ENCODE measurements around the gene SLIT3.

SLIT3 gene

GRCh38 chr5:168953351-168953750 lies 347.6 kb downstream of the SLIT3 start:
- FAIRE-seq (no peak), DNase-seq (ENCODE audit: extremely low spot score, insufficient read length, low read depth) (no peak)

GRCh38 chr5:168952196-168952595 lies 348.7 kb downstream of the SLIT3 start:
- FAIRE-seq (no peak), DNase-seq (ENCODE audit: extremely low spot score, insufficient read length, low read depth) (no peak)

- no peak for DNase-seq (ENCODE audit: extremely low spot score, insufficient read length, low read depth)
Observed at GRCh38 chr5:168951769-168952168, 349.2 kb downstream of the SLIT3 start.

GRCh38 chr5:168951356-168951755 lies 349.6 kb downstream of the SLIT3 start:
- FAIRE-seq (no peak), DNase-seq (ENCODE audit: extremely low spot score, insufficient read length, low read depth) (no peak)

More at GRCh38 chr5:168951769-168952168, 349.2 kb downstream of the SLIT3 start:
- no peak for FAIRE-seq

GRCh38 chr5:168950241-168950951 lies 350.5 kb downstream of the SLIT3 start:
- DNase-seq (ENCODE audit: extremely low spot score, insufficient read length, low read depth), result no peak
- FAIRE-seq, result no peak

GRCh38 chr5:168948746-168949145 lies 352.2 kb downstream of the SLIT3 start:
- no peak for FAIRE-seq
- no peak for DNase-seq (ENCODE audit: extremely low spot score, insufficient read length, low read depth)

- peak; percentile 55 for FAIRE-seq
- peak; percentile 20 for DNase-seq (ENCODE audit: extremely low spot score, insufficient read length, low read depth)
Observed at GRCh38 chr5:168947212-168947868, 353.6 kb downstream of the SLIT3 start.

- DNase-seq (ENCODE audit: extremely low spot score, insufficient read length, low read depth) (no peak), FAIRE-seq (no peak)
Observed at GRCh38 chr5:168946363-168946762, 354.6 kb downstream of the SLIT3 start.

- FAIRE-seq (no peak), DNase-seq (ENCODE audit: extremely low spot score, insufficient read length, low read depth) (no peak)
Observed at GRCh38 chr5:168944004-168944403, 356.9 kb downstream of the SLIT3 start.

- FAIRE-seq, result no peak
- no peak for DNase-seq (ENCODE audit: extremely low spot score, insufficient read length, low read depth)
Observed at GRCh38 chr5:168943091-168943884, 357.7 kb downstream of the SLIT3 start.

GRCh38 chr5:168941901-168942300 lies 359.0 kb downstream of the SLIT3 start:
- no peak for DNase-seq (ENCODE audit: extremely low spot score, insufficient read length, low read depth)
- no peak for FAIRE-seq

- FAIRE-seq, result no peak
Observed at GRCh38 chr5:168940712-168941111, 360.2 kb downstream of the SLIT3 start.

GRCh38 chr5:168939887-168940544 lies 360.9 kb downstream of the SLIT3 start:
- DNase-seq (ENCODE audit: extremely low spot score, insufficient read length, low read depth), result no peak
- no peak for FAIRE-seq

More at GRCh38 chr5:168940712-168941111, 360.2 kb downstream of the SLIT3 start:
- DNase-seq (ENCODE audit: extremely low spot score, insufficient read length, low read depth), result no peak

- FAIRE-seq (no peak), DNase-seq (ENCODE audit: extremely low spot score, insufficient read length, low read depth) (no peak)
Observed at GRCh38 chr5:168939156-168939800, 361.7 kb downstream of the SLIT3 start.

GRCh38 chr5:168936511-168936910 lies 364.4 kb downstream of the SLIT3 start:
- FAIRE-seq (no peak), DNase-seq (ENCODE audit: extremely low spot score, insufficient read length, low read depth) (no peak)

- DNase-seq (ENCODE audit: extremely low spot score, insufficient read length, low read depth) (no peak), FAIRE-seq (no peak)
Observed at GRCh38 chr5:168935183-168935582, 365.8 kb downstream of the SLIT3 start.

GRCh38 chr5:168934169-168934568 lies 366.8 kb downstream of the SLIT3 start:
- DNase-seq (ENCODE audit: extremely low spot score, insufficient read length, low read depth), result no peak
- no peak for FAIRE-seq

- FAIRE-seq (no peak), DNase-seq (ENCODE audit: extremely low spot score, insufficient read length, low read depth) (no peak)
Observed at GRCh38 chr5:168932400-168933189, 368.3 kb downstream of the SLIT3 start.

All from GM18507 (cell line).